ENCODE data around the gene LCLAT1.
"Not testable (repeated sequence)": the region's sequence is repeated elsewhere in the genome, so short reads cannot be mapped to it uniquely, and the experiment has no call there.

Gene LCLAT1

GRCh38 chr2:30454571-30454970 is 7.5 kb downstream of the LCLAT1 start:
- no peak for DNase-seq (ENCODE audit: low spot score)

- no peak for DNase-seq (ENCODE audit: low spot score)
Measured at GRCh38 chr2:30455114-30455738, 8.2 kb downstream of the LCLAT1 start.

- DNase-seq (ENCODE audit: low spot score), result no peak
Measured at GRCh38 chr2:30456106-30456505, 9.1 kb downstream of the LCLAT1 start.

- DNase-seq (ENCODE audit: low spot score), result no peak
Measured at GRCh38 chr2:30456579-30456978, 9.5 kb downstream of the LCLAT1 start.

- DNase-seq (ENCODE audit: low spot score), result no peak
Measured at GRCh38 chr2:30457296-30457695, 10.2 kb downstream of the LCLAT1 start.

GRCh38 chr2:30459140-30459539 is 12.1 kb downstream of the LCLAT1 start:
- no peak for DNase-seq (ENCODE audit: low spot score)

- no peak for DNase-seq (ENCODE audit: low spot score)
Measured at GRCh38 chr2:30462131-30462857, 15.2 kb downstream of the LCLAT1 start.

GRCh38 chr2:30463535-30463934 is 16.5 kb downstream of the LCLAT1 start:
- DNase-seq (ENCODE audit: low spot score), result no peak

GRCh38 chr2:30464544-30465170 is 17.6 kb downstream of the LCLAT1 start:
- no peak for DNase-seq (ENCODE audit: low spot score)

GRCh38 chr2:30465171-30465545 is 18.1 kb downstream of the LCLAT1 start:
- DNase-seq (ENCODE audit: low spot score), result peak; percentile 28

GRCh38 chr2:30466216-30466615 is 19.2 kb downstream of the LCLAT1 start:
- DNase-seq (ENCODE audit: low spot score), result no peak

GRCh38 chr2:30467062-30467826 is 20.2 kb downstream of the LCLAT1 start:
- not testable (repeated sequence) for DNase-seq (ENCODE audit: low spot score)

- DNase-seq (ENCODE audit: low spot score), result no peak
Measured at GRCh38 chr2:30470426-30470825, 23.4 kb downstream of the LCLAT1 start.

GRCh38 chr2:30472326-30472725 is 25.3 kb downstream of the LCLAT1 start:
- no peak for DNase-seq (ENCODE audit: low spot score)

GRCh38 chr2:30475542-30475941 is 28.5 kb downstream of the LCLAT1 start:
- peak; percentile 25 for DNase-seq (ENCODE audit: low spot score)

GRCh38 chr2:30476636-30477035 is 29.6 kb downstream of the LCLAT1 start:
- DNase-seq (ENCODE audit: low spot score), result no peak

- DNase-seq (ENCODE audit: low spot score), result no peak
Measured at GRCh38 chr2:30480703-30481322, 33.8 kb downstream of the LCLAT1 start.

GRCh38 chr2:30481323-30481800 is 34.3 kb downstream of the LCLAT1 start:
- no peak for DNase-seq (ENCODE audit: low spot score)

- DNase-seq (ENCODE audit: low spot score), result no peak
Measured at GRCh38 chr2:30482011-30482410, 35.0 kb downstream of the LCLAT1 start.

- no peak for DNase-seq (ENCODE audit: low spot score)
Measured at GRCh38 chr2:30484145-30484544, 37.1 kb downstream of the LCLAT1 start.

- DNase-seq (ENCODE audit: low spot score), result no peak
Measured at GRCh38 chr2:30484995-30485394, 37.9 kb downstream of the LCLAT1 start.

GRCh38 chr2:30486655-30487054 is 39.6 kb downstream of the LCLAT1 start:
- DNase-seq (ENCODE audit: low spot score), result no peak

All from hematopoietic multipotent progenitor cell treated with erythropoietin and hydrocortisone succinate and interleukin-3 and kit ligand, for 17 days (in vitro differentiated cells).